Lower leg skin (tissue), 3 donors: ENCODE results near the gene TRIM75.

Experiments
- POLR2A ChIP-seq, 2 donors: fragments of 450-650 bp; IDR thresholded peaks; one replicate each; pipeline ENCODE4 v1.6.1; 2016 to 2017; ENCODE audit warnings: antibody characterized with exemption in 2 of 2, mild to moderate bottlenecking in 1 of 2, moderate library complexity in 1 of 2
- TF ChIP-seq, protein P1 (sequence below), 3 donors: fragments of 450-650 bp; IDR thresholded peaks; one replicate each; pipeline ENCODE4 v1.5.1; 2016; ENCODE audit warnings: antibody characterized with exemption in 3 of 3, mild to moderate bottlenecking in 3 of 3, moderate library complexity in 2 of 3

DNA sequence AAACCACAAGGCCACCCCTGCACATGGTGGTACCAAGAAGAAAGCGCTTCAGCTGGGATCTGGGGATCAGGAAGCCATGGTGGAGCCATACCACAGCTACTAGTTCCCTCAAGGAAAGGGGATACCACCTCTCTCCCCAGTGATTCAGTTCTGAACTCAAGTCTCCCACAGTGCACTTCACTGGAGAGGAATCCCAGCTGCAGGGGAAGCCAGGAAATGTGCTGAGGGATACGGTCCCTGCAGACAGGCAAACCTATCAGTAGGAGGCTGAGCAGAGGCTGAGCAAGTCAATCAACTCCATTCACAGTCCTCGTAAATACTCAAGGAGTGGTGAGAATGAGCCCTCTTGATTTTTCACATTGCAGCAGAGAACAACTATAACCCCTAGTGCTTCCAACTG, 48.0 kb downstream of the TRIM75 start:
- TF ChIP-seq, protein P1, sequence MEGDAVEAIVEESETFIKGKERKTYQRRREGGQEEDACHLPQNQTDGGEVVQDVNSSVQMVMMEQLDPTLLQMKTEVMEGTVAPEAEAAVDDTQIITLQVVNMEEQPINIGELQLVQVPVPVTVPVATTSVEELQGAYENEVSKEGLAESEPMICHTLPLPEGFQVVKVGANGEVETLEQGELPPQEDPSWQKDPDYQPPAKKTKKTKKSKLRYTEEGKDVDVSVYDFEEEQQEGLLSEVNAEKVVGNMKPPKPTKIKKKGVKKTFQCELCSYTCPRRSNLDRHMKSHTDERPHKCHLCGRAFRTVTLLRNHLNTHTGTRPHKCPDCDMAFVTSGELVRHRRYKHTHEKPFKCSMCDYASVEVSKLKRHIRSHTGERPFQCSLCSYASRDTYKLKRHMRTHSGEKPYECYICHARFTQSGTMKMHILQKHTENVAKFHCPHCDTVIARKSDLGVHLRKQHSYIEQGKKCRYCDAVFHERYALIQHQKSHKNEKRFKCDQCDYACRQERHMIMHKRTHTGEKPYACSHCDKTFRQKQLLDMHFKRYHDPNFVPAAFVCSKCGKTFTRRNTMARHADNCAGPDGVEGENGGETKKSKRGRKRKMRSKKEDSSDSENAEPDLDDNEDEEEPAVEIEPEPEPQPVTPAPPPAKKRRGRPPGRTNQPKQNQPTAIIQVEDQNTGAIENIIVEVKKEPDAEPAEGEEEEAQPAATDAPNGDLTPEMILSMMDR (IDR thresholded peaks at IDR 0.05): no peak
- TF ChIP-seq POLR2A (IDR thresholded peaks at IDR 0.05): no peak
